Lower leg skin (tissue), 4 donors: ENCODE results near the gene TGFBRAP1. TPM values are rescaled to one million over a fixed set of nuclear protein-coding genes. Genes with fewer than 3 reads are reported as not detected.

Experiments used
- DNase-seq, 2 donors: peaks; one replicate each; pipeline ENCODE4 v3.0.0-alpha.2; 2019; ENCODE audit warnings: low spot score in 2 of 2
- H3K4me3 ChIP-seq: fragments of 200-600 bp; sonication (generic); 2 replicates; pipeline ENCODE4 v1.5.1; 2017; ENCODE audit warnings: mild to moderate bottlenecking, low read depth; ENCODE audit not compliant: poor library complexity, severe bottlenecking
- CTCF ChIP-seq, 3 donors: fragments of 450-650 bp; IDR thresholded peaks; one replicate each; pipeline ENCODE4 v1.5.1; 2016; ENCODE audit warnings: antibody characterized with exemption in 3 of 3, mild to moderate bottlenecking in 3 of 3, moderate library complexity in 2 of 3
- POLR2A ChIP-seq, 2 donors: fragments of 450-650 bp; IDR thresholded peaks; one replicate each; pipeline ENCODE4 v1.6.1; 2016 to 2017; ENCODE audit warnings: antibody characterized with exemption in 2 of 2, mild to moderate bottlenecking in 1 of 2, moderate library complexity in 1 of 2
- WGBS, 2 donors: methylation state at CpG; one replicate each; pipeline ENCODE4 v1.1.5; 2018; 5-methylcytosine and 5-hydroxymethylcytosine counted together
- intact Hi-C: fragments of 100-400 bp; cut with DNase I; formaldehyde crosslinking; loops from one replicate; pipeline ENCODE4 v1.15.0; 2023; ENCODE audit warnings: low total_unique reads
- total RNA-seq, 4 donors: library from RNA; depleted of rRNA; stranded (reverse); fragments of >200 nt; gene quantifications; one replicate each; pipeline ENCODE4 v1.1.0, GENCODE V29; 2016

The TGFBRAP1 gene
- total RNA-seq, 4 donors from 2014 or later, result 30.2 to 35.2 (median 34.4) TPM

- intact Hi-C loops, result loop anchor here (5.0 kb wide), 1 partner anchor 151 kb away; no protein-coding TSS in a partner anchor
These were observed 41.6 kb upstream of the TGFBRAP1 start for GRCh38 chr2:105371156-105371555.

GRCh38 chr2:105369777-105370690 lies 40.5 kb upstream of the TGFBRAP1 start:
- 41 to 44% methylated on average over 28 to 30 of the region's 30 CpGs for WGBS, 2 donors
- intact Hi-C loops, result loop anchor here (5.0 kb wide), 1 partner anchor 152 kb away; no protein-coding TSS in a partner anchor

More at GRCh38 chr2:105371156-105371555, 41.6 kb upstream of the TGFBRAP1 start:
- WGBS, 2 donors, result 55 to 71% methylated on average over 10 of the region's 10 CpGs
- no peak overlapping the region for H3K4me3 ChIP-seq
- DNase-seq, result peak in 1 of 2 donors; percentile 60
- TF ChIP-seq CTCF (IDR thresholded peaks at IDR 0.05), result no peak
- TF ChIP-seq POLR2A (IDR thresholded peaks at IDR 0.05), result no peak

GRCh38 chr2:105368759-105369408 lies 39.3 kb upstream of the TGFBRAP1 start:
- WGBS, 2 donors, result 68 to 77% methylated on average over 8 of the region's 8 CpGs
- DNase-seq, result no peak
- H3K4me3 ChIP-seq, result no peak overlapping the region
- TF ChIP-seq POLR2A (IDR thresholded peaks at IDR 0.05), result no peak
- TF ChIP-seq CTCF (IDR thresholded peaks at IDR 0.05), result no peak
- intact Hi-C loops, result no loop called here

More at GRCh38 chr2:105369777-105370690, 40.5 kb upstream of the TGFBRAP1 start:
- no peak overlapping the region for H3K4me3 ChIP-seq
- DNase-seq, result peak; percentile 86 to 95
- TF ChIP-seq POLR2A (IDR thresholded peaks at IDR 0.05), result no peak
- TF ChIP-seq CTCF (IDR thresholded peaks at IDR 0.05), result peak in 1 of 3 donors; percentile 91

GRCh38 chr2:105365206-105365605 lies 35.7 kb upstream of the TGFBRAP1 start:
- intact Hi-C loops, result no loop called here
- TF ChIP-seq POLR2A (IDR thresholded peaks at IDR 0.05) (no peak), CTCF (IDR thresholded peaks at IDR 0.05) (no peak)
- H3K4me3 ChIP-seq, result no peak overlapping the region
- peak in 1 of 2 donors; percentile 2 for DNase-seq
- 74 to 75% methylated on average over 3 of the region's 3 CpGs for WGBS, 2 donors

GRCh38 chr2:105364436-105365139 lies 35.1 kb upstream of the TGFBRAP1 start:
- no peak for TF ChIP-seq POLR2A (IDR thresholded peaks at IDR 0.05)
- intact Hi-C loops, result no loop called here

More at GRCh38 chr2:105364436-105365139, 35.1 kb upstream of the TGFBRAP1 start:
- WGBS, 2 donors, result 75% methylated on average over 5 of the region's 5 CpGs
- peak in 1 of 2 donors; percentile 6 for DNase-seq
- H3K4me3 ChIP-seq, result no peak overlapping the region
